Activated gamma-delta T cell treated with Interleukin-2 at 50 U/mL for 16 hours (primary cell): ENCODE results near the gene KLHL29.

Experiments
- DNase-seq: peaks from one replicate; pipeline ENCODE4 v3.0.0-alpha.2; 2020

KLHL29 gene

DNA sequence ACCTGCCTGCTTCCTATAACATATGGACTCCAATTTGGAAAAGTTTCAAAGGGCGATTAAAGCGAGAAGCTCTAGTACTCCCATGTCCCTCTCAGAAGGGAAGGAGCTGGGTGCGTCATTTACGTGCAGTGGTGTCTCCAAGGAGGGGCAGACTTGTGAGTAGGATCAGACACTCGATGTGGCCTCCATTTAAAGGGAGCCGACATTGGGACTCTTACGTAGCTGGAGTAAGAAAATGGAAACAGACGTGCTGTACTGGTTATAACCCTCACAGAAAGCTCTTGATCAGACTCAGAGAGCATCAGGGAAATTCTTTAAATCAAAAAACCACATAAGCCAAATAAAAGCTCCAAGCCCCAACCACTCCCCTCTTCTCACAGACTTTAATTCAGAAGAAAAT, 198.5 kb downstream of the KLHL29 start:
- no peak for DNase-seq

DNA sequence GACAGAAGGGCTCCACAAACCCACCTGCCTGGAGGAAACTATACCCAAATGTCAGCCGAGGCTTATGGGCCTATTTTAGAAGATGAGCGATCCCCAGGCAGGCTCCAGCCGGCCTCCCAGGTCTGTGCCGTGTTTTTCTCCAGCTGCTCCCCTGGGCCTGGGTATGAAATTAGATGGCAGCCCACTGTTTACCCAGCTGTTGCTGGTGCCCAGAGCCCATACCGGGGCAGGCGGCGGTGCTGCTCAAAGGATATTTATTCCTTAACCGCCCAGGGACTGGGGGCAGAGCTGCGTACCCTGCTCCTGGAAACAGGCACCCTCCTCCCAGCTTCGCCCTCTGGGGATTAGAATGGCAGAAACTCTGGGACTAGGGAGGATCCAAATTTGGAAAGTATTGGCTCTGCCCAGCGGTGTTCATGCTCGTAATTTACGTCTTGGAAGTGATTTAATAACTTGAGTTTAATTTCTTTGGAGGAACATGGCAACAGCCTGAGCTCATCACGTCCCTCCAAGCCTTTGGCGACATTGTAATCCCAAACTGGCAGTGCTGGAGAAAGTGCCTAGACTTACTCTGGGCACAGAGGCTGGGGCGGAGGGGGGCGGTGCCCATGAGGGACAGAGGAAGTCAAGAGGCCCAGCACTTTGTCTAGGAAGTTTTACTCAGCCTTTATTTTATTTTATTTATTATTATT, 199.2 kb downstream of the KLHL29 start:
- DNase-seq, result no peak

DNA sequence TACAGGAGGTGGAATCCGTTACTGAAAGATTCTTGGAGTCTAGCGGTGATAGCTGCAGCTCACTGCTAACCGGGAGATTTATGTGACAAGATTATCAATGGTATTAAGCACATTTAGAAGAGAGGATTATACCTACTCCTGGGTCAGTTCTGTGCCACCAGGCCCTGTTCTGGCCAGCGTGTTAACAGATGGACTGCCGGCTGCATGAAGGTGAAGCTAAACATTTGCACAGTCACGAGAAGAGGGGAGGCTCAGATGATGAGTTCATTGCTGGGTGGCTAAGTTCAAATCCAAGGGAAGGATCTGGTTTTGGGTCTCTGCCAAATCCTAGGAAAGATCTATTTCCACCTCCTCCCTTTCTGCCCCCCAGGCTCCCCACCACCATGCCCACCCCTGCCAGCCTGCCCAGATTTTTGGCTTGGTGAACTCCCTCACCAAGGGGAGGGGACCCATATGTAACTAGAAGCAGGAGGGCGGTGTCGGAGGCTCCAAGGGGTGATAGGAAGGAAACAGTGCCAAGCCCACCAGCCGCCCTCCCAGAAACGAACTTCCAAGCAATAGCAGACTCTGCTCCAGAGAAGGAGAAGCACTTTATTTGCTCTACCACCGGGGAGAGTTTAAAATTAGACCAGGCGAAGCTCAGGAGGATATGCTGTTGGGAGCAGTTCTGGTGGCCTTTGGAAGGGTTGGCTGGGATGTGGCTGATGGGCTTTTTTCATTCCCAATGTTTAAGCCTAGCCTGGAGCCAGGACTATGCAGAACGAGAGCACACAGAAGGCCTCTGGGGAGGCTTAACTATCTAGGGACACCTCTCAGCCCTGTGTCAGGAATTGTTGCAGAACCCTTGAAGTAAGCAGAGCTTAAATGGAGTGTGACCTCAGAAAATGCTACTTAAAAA, 200.5 kb downstream of the KLHL29 start:
- no peak for DNase-seq

DNA sequence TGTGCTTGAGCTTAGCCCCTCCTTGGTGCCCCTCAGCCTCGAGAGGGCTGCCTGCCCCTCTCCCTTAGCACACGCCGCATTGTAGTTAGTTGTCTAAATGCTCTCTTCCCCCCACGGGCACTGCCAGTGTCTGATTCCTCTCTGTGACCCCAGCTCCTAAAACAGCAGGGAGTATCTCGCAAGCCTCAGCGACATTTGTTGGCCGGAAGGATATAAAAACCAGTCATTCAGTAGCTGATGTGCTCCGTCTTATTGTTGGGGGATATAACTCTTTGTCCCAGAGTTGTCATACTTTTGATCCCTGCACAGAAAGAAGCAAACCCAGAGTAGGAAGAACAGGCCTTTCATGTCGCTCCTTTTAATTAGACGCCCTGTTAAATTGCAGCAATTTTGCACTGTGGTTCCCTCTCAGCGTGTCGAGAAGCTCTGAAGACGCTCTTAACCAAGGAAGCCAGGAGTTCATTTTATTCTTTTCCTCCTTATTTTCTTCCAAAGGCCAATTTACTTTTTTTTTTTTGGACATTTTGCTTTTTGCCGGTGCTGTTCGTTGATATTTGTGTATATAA, 201.8 kb downstream of the KLHL29 start:
- no peak for DNase-seq

DNA sequence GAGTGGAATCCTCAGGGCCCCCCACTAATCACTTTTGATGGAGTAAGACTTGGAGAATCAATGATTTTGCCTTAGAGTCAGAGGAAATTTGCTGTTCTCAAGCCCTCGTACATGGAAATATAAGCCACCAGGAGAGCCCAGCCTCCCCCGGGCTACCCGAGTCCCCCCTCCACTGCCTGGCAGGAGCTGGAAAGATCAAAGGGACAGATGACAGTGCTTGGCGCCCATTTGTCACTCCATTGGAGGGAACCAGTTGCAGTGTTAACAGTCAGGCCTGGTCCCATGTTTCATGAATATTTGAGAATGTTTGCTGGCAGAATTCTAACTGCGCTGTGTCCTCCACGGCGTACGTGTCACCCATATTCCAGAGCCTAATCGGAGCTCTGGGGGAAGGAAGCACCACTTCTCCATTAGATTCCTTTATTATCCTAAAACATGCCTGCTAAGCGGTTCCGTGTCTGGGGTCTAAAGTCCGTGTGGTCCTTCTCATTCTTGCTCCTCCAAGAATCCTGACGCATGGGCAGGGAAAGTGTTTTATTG, 202.4 kb downstream of the KLHL29 start:
- DNase-seq, result no peak

DNA sequence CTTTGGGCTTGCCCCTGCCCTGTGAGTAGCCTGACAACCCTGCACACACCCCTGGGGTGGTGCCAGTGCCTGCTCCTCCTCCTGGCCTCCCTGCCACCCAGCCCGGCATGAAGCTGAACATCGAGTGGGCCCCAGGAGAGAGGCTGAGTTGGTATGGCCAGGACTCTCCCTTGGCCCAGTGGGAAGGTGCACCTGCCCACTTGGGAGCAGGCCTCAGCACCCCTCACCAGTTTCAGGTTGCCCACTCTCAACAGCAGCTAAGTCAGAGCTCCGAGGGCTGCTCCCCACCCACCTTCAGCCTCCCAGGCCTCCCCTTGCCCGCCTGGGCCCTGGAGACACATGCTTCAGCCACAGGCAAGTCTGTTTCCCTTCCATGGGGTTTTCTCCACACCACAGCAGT, 203.1 kb downstream of the KLHL29 start:
- DNase-seq, result no peak

DNA sequence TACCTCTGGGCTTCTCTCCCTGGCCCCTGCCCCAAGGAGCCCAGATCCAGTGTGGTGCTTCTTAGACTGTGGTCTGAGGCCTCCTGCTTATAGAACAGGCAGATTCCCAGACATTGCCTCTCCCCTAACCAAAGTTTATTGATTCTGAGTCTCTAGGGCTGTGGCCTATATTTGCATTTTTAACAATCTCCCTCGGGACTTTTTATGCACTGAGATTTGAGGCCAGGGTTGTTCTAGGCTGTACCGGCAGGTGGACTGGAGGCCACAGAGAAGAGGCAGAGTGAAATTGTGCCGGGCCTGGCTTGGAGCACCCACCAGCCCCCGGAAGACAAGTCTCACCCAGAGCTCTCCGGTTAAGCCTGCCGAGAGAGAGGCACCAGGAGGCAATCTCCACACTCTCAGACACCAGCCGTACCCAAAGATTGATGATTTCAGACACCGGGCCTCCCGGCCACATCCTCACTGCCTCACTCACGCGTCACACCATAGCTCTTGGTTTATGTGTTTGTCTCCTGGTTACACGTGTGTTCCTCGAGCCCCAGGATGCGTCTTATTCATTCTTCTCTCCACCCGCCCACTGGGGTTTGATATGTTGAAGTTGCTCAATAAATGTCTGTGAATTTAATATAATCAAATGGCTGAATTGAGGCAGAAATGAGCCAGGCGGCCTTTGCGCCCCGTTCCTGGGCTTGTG, 203.7 kb downstream of the KLHL29 start:
- DNase-seq, result no peak

DNA sequence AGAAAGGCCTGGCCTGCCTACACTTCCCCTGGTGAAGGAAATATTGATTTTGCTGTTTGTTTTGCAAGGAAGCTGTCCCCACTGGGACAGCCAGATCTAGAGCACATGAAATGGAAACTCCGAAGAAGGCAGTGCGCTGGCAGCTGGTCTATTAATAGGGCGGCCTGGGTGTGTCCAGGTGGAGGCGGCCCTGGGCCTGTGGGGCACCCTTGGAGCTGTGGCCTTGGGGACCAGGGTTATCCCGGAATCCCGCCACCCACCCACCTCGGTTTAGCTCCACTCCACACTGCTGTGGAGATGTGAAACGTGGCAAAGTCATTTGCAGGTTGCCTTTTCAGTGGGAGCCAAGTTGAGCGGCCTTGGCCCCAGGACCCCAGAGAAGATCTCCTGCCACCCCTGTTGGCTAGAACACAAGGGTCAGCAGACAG, 204.3 kb downstream of the KLHL29 start:
- DNase-seq, result no peak

DNA sequence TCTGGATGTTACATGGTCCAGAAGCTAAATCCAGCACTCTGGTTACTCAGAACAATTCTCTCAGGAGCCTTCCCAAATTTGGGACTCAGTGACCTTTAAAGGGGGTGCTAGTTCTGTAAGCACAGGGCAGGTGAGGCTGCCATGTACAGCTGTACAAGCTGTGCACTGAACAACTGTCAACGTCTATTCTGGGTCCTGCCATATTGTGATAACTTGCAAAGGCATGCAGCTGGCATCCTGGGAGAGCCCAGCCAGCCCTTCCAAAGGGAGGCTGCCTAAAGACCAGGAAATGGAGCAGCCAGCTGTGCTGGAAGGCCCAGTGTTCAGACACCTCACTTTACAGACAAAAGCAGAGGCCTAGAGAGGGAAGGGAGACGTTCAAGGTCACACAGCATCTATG, 204.8 kb downstream of the KLHL29 start:
- no peak for DNase-seq

DNA sequence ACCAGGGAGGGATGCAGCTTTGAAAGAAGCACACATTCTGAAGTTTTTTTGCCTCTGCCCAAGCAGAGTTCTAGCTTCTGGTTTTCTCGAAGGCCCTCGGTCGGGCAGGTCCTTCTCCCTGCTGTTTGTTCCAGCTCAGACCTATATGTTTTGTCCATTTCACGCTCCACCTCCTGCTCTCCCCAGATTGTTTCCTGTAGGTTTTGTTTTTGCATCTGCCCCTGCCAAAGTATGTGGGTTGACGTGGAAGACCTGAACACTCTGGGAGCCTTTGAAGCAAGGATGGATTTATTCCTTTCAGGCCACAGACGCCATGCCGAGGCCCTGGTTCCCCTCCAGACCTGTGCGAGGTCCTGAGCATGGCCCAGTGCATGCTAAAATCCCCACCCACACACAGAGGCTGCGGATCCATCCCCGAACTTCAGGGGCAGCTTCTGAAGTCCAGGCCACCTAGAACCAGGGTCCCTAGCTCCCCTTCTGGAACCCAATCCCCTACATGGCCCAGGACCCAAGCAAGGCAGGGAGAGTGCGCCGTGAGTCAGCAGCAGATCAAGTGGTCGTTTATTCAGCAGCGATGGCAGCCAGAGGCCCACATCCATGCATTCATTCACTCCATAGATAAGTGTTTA, 205.4 kb downstream of the KLHL29 start:
- DNase-seq, result no peak

DNA sequence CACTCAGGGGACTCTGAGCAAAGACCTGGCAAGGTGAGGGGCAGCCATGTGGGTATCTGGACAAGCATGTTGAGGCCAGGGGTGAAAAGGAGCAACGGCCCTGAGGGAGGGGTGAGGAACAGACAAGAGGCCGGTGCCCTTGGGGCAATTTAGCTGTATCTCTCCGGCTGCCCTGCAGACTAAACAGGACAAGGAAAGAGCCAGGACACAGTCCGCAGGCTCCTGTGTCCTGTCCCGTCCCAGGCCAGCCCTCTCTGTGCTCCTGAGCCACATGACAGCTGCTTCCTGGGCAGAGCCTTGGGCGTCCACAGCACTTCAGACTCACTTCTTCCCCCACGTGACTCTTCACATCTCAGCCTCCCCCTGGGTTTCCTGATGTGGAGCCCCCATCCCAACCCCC, 206.1 kb downstream of the KLHL29 start:
- DNase-seq, result no peak

DNA sequence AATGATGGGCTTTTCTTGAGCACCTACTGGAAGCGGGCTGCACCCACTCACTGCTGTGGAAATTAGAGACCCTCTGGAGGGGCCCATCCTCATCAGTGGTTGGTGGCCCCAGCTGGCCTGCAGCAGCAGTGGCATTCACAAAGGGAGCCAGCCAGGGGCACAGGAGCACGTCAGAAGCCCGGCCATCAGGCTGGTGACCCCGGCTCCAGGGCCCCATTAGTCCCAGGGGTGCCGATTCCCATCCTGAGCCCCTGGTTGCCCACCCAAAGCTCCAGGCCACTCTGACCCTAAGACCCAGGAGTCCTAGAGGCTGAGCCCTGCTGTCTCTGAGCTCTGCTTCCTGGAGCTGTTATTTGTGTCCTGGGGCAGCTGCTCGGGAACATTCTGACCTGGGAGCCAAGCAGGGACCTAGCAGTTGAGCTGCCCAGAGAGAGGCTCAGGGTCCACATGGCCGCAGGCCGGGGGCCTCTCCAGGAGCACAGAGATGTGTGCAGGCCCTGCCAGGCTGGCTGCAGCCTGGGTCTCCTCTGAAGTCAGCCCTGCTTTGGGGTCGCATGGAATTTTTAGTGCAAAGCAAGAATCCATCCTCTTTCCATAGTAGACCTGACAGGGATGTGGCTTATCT, 207.2 kb downstream of the KLHL29 start:
- no peak for DNase-seq

DNA sequence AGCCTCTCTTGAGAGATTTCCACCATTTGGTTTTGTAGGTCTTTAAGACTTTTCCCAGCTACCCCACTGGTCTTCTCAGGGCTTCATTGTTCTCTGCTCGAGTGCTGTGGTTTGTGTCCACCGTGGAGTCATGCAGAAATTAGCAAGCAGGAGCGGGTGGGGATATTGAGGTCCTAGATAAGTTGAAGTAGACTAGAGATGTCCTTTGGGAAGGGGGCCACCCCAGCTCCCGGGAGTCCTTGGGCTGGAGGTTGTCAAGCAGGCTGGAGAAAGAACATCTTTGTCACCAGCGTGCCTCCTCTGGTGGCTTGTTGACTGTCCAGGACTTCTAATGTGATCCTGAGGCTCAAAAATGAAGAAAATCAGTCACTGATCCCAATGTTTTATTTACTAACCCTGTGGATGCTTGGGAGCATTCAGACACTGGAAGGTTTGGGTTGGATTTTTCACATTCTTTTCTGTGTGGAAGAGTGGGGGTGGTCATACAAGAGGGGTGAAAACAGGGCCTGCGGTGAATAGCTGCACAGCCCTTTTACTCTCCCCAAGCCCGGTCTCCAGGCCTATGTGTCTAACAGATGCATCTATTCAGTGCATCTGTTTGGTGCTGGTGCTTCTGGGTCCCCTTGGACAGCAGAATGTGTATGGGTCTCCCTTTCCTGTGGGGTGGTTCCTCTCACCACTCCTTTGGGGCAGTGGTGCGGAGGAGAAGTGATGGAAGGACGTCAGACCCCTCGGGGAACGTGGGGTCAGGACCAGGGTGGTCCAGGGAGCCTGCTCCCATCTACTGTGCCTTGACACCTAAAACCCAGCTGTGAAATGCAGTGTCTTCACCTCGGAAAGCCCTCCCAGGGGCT, 208.1 kb downstream of the KLHL29 start:
- DNase-seq, result no peak

DNA sequence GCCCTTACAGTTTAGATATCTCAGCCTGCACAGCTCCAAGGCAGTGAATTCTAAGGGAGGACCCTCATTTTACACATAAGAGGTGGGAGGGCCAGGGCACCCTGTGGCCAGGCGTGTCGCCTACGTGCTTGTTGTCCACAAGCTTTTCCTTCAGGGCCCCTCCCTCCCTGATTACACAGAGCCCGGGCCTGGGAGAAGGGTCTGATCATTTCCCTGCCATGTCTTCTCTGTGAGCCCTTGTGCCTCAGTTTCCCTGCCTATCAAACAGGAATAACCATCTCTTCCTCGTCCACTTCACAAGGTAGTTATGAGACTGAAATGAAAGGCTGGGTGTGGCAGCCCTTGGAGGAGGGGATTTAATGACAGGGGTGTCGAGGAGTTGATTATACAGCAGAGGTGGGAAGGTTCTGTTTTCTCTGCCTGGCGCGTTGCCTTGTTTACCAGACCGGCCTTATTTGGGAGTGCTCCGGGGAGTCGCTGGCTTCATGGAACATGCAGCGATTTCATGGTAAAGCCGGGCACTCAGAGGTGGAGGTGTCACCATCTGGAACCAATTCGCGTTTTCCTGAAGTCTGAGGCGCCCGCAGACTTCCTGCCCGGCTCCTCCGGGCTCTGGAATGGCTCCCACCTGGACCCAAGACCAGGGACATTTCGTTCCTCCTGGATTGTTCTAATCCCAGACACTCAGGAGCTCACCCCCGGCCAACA, 208.9 kb downstream of the KLHL29 start:
- DNase-seq, result no peak

DNA sequence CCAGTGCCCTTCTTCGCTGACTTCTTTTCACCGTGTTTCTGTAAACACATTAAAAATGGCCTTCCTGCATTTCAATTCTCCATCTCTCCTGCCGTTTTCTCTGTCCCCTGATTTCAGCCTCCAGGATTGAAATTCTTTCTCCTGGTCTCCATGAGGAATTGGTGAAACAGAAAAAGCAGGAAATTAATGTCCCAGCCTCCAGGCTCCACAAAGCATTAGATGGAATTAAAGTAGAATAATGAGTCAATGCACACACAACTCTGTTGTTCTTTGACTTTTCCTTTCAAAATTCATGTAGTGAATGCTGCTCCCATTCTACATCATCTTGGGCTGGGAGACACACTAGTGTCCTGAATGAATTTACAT, 209.5 kb downstream of the KLHL29 start:
- DNase-seq, result no peak

DNA sequence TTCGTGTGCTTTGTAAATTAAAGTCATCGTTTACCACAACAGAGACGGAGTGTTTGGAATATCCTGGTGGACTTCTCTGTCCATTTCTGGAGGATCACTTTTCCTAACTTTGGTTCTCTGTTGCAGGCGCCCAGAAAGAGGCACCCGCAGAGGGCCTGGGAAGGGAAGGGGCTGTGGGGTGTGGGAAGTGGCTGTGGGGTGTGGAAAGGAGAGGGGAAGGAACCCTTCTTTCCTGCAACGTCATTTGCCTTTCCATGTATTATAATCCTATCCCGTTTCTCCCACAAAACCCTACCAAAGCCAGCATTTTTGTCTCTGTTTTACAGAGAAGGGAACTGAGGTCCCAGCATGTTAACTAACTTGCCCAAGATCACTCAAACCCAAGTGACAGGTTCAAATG, 210.0 kb downstream of the KLHL29 start:
- DNase-seq, result no peak

DNA sequence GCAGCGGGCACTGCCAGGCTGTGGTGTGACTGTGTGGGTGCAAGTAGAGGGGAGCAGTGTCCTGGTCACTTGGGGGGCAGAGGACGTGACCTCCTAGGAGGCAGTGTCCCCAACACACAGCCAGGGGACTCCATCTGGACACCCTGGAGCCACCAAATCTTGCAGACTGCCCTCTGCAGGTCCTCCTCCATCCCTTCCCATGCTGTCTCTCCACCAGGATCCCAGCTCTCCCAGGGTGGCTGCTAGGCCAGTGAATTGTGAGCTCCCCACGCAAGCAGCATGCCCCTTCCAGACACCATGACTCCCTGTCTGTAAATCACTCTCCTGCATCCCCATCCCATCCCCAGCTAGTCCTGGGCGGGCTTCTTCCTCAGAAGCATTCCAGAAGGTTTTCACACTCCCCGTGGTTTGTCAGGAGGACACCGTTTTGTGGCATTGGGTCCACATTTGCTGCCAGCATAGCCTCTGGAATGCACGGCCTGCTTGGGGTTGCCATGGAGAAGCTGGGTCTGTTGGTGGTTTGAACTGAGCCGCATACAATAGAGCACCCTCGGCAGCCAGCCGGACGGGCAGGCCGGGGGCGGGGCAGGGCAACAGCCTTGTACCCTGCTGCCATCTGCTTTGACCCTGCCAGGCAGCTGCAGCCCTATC, 210.7 kb downstream of the KLHL29 start:
- no peak for DNase-seq

DNA sequence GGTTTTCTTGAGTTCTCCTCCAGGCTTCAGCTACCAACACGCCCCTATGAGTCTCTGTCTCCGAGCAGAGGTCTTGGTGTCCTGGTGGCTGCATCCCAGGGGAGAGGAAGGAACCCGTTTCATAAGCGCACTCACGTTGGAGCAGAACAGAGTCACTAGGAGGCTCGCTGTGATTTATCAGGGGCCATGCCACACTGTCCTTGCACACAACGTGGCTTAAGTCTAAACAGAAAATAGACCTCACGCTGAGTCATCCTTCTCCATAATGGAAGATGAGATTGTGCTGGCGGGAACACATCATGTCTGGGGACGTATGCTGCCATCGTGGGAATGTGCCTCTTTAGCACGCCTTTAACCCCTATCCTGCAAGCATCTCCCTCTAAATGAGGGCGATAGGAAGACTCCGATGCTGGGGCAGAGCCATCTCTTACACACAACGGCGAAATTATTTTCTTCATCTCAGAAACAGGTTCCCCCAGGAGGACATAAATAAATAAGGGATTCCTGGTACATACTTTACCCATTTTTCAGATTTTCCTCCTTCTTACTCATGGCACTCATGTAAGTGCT, 211.4 kb downstream of the KLHL29 start:
- no peak for DNase-seq

DNA sequence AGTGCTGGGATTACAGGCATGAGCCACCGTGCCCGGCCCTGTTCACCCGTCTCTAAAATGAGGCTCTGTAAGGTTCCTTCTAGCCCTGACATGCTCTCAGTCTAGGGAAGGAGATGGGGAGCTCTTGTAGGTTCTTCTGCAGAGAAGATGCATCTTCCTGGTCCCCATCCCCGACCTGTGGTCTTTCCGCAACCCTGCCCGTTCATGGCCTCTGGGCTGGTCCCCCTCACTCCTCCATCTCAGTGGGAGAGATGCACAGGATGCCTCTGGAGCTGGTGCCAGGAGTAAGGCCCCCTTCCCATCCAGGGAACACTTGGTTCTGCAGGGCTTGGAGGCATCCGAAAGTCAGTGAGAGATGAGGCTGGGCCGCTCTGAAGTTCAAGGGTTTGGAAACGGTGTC, 212.7 kb downstream of the KLHL29 start:
- DNase-seq, result no peak

DNA sequence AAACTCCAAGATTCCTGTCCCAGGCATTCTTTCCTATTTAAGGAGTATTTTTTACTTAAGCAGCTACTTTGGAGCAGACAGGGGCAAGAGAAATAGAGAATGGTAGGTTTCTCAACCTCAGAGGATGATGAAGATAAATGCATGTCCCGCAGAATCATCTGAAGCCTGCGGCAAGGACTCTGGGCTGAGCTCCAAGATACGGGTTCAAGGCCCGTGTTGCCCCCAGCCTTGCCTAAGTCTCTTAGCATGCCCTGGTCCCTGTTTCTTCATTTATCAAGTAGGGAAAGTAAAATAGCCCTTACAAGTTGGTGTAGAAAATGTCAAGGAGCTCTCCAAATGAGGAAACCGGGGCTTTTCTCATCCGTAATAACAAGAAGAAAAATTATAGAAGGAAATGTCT, 214.0 kb downstream of the KLHL29 start:
- DNase-seq, result no peak
